OCI-LY1 (cell line): ENCODE data around the gene FBXO2.

ENCODE experiments used
- H2AFZ ChIP-seq: fragments of 200-600 bp; sonication (generic), shearing (Covaris generic); 2 replicates; pipeline ENCODE4 v1.6.0; 2014; ENCODE audit warnings: antibody characterized with exemption, mild to moderate bottlenecking, low read length
- H3F3A ChIP-seq: fragments of 200-600 bp; sonication (generic), shearing (Covaris generic); 2 replicates; pipeline ENCODE4 v1.6.0; 2014; ENCODE audit warnings: mild to moderate bottlenecking, antibody characterized with exemption, low read length, moderate library complexity; ENCODE audit not compliant: insufficient read depth
- H3K27ac ChIP-seq: fragments of 200-600 bp; sonication (generic); 2 replicates; pipeline ENCODE4 v1.5.1; 2014; ENCODE audit warnings: low read length, mixed run types, mild to moderate bottlenecking, low read depth; ENCODE audit not compliant: poor library complexity, severe bottlenecking
- H3K27me3 ChIP-seq: fragments of 200-600 bp; sonication (generic); 2 replicates; pipeline ENCODE4 v1.6.0; 2014; ENCODE audit warnings: antibody characterized with exemption, mild to moderate bottlenecking, low read length, moderate library complexity; ENCODE audit not compliant: insufficient read depth
- H3K36me3 ChIP-seq: fragments of 200-600 bp; sonication (generic); 2 replicates; pipeline ENCODE4 v1.6.1; 2014; ENCODE audit warnings: mild to moderate bottlenecking, antibody characterized with exemption, low read length, moderate library complexity, mixed read lengths; ENCODE audit not compliant: insufficient read depth
- H3K4me1 ChIP-seq: fragments of 200-600 bp; sonication (generic); 2 replicates; pipeline ENCODE4 v1.5.1; 2014; ENCODE audit warnings: mild to moderate bottlenecking, low read length, moderate library complexity; ENCODE audit not compliant: insufficient read depth, severe bottlenecking
- H3K4me2 ChIP-seq: fragments of 200-600 bp; sonication (generic), shearing (Covaris generic); 2 replicates; pipeline ENCODE4 v1.6.1; 2014; ENCODE audit warnings: low read length
- H3K4me3 ChIP-seq: fragments of 200-600 bp; sonication (generic); 2 replicates; pipeline ENCODE4 v1.5.1; 2014; ENCODE audit warnings: low read length, low read depth, mild to moderate bottlenecking, mixed read lengths; ENCODE audit not compliant: poor library complexity, severe bottlenecking
- H3K79me2 ChIP-seq: fragments of 200-600 bp; shearing (Covaris generic); 2 replicates; pipeline ENCODE4 v1.6.1; 2016; ENCODE audit warnings: mixed run types, low read length, mixed read lengths; ENCODE audit not compliant: insufficient read depth
- H3K9ac ChIP-seq: fragments of 200-600 bp; sonication (generic), shearing (Covaris generic); 2 replicates; pipeline ENCODE4 v1.6.1; 2014; ENCODE audit warnings: mild to moderate bottlenecking, low read length, mixed read lengths
- H3K9me2 ChIP-seq: fragments of 200-600 bp; sonication (generic), shearing (Covaris generic); 2 replicates; pipeline ENCODE4 v1.6.1; 2014; ENCODE audit warnings: low read depth, mild to moderate bottlenecking, low read length, mixed read lengths
- H3K9me3 ChIP-seq: fragments of 200-600 bp; shearing (Covaris generic); 2 replicates; pipeline ENCODE4 v1.6.1; 2014; ENCODE audit warnings: low read length, mixed read lengths
- H4K20me1 ChIP-seq: fragments of 200-600 bp; sonication (generic), shearing (Covaris generic); 2 replicates; pipeline ENCODE4 v1.6.0; 2016; ENCODE audit warnings: mild to moderate bottlenecking, low read length; ENCODE audit not compliant: insufficient read depth
- EZH2 ChIP-seq: fragments of 200-600 bp; sonication (generic), shearing (Covaris generic); IDR thresholded peaks from 2 replicates; pipeline ENCODE4 v1.8.0; 2017; ENCODE audit warnings: borderline replicate concordance, mixed run types, mild to moderate bottlenecking, antibody characterized with exemption, low read length, moderate library complexity, mixed read lengths
- TF ChIP-seq, protein P1 (sequence below): fragments of 200-600 bp; sonication (generic), shearing (Covaris generic); IDR thresholded peaks from 2 replicates; pipeline ENCODE4 v1.5.1; 2017; ENCODE audit warnings: mild to moderate bottlenecking, antibody characterized with exemption, low read length, moderate library complexity, mixed read lengths

Gene FBXO2

DNA sequence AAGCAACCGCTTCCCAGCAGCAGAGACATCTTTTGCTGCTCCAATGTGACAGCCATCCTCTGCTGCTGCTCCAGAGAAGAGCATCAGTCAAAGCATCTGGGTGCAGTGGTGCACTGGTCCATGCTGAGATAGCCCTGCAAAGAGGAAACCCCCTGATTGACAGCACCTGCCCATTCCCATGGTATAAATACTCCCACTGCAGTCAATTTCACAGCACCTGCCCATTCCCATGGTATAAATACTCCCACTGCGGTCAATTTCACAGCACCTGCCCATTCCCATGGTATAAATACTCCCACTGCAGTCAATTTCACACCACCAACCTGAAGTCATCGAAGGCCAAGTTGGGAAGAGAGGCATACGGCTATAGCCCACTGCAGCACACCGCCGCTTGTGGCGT lies 25.5 kb downstream of the FBXO2 start:
- no peak for TF ChIP-seq EZH2
- TF ChIP-seq, protein P1, sequence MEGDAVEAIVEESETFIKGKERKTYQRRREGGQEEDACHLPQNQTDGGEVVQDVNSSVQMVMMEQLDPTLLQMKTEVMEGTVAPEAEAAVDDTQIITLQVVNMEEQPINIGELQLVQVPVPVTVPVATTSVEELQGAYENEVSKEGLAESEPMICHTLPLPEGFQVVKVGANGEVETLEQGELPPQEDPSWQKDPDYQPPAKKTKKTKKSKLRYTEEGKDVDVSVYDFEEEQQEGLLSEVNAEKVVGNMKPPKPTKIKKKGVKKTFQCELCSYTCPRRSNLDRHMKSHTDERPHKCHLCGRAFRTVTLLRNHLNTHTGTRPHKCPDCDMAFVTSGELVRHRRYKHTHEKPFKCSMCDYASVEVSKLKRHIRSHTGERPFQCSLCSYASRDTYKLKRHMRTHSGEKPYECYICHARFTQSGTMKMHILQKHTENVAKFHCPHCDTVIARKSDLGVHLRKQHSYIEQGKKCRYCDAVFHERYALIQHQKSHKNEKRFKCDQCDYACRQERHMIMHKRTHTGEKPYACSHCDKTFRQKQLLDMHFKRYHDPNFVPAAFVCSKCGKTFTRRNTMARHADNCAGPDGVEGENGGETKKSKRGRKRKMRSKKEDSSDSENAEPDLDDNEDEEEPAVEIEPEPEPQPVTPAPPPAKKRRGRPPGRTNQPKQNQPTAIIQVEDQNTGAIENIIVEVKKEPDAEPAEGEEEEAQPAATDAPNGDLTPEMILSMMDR, result no peak
- Histone ChIP-seq H3K4me2 (no peak overlapping the region), H3K9me2 (no peaks in the 10 kb centered on the region), H3K9me3 (no peaks in the 10 kb centered on the region), H3K9ac (no peak overlapping the region), H3K27me3 (peaks cover 3% of the 10 kb centered on the region; the same call in 1 of the 2 replicates), H3K4me1 (no peaks in the 10 kb centered on the region), H3K36me3 (no peaks in the 10 kb centered on the region), H3K79me2 (no peaks in the 10 kb centered on the region), H3K27ac (no peak overlapping the region), H2AFZ (no peak overlapping the region), H3F3A (no peaks in the 10 kb centered on the region), H3K4me3 (no peak overlapping the region), H4K20me1 (no peaks in the 10 kb centered on the region)

DNA sequence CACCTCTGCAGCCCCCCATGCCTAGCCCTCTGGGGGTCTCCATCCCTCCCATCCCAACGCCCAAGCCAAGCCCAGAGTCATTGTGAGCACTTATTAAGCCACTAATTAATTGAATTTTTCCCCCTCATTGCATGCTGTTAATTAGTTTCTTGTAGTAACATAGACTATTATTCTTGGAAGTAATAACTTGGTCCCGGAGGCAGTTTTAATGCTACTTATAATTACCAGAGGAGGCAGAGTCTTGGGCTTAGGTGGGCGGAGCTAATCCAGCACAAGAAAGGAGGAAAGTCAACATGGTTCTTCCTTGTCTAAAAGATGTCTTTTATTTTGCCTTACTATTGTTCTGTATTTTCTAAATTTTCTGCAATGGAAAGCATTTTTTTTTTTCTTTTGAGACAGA lies 27.7 kb downstream of the FBXO2 start:
- no peak overlapping the region for H3K4me3 ChIP-seq
- H3K79me2 ChIP-seq, result no peaks in the 10 kb centered on the region
- H4K20me1 ChIP-seq, result no peaks in the 10 kb centered on the region
- H3F3A ChIP-seq, result no peaks in the 10 kb centered on the region
- H2AFZ ChIP-seq, result no peak overlapping the region
- no peaks in the 10 kb centered on the region for H3K36me3 ChIP-seq
- no peaks in the 10 kb centered on the region for H3K9me2 ChIP-seq
- no peak overlapping the region for H3K9ac ChIP-seq
- H3K4me2 ChIP-seq, result no peak overlapping the region
- H3K9me3 ChIP-seq, result no peaks in the 10 kb centered on the region
- no peak for TF ChIP-seq EZH2
- TF ChIP-seq, protein P1, result no peak
- H3K4me1 ChIP-seq, result no peaks in the 10 kb centered on the region
- H3K27me3 ChIP-seq, result peaks cover 3% of the 10 kb centered on the region; the same call in 1 of the 2 replicates
- no peak overlapping the region for H3K27ac ChIP-seq

DNA sequence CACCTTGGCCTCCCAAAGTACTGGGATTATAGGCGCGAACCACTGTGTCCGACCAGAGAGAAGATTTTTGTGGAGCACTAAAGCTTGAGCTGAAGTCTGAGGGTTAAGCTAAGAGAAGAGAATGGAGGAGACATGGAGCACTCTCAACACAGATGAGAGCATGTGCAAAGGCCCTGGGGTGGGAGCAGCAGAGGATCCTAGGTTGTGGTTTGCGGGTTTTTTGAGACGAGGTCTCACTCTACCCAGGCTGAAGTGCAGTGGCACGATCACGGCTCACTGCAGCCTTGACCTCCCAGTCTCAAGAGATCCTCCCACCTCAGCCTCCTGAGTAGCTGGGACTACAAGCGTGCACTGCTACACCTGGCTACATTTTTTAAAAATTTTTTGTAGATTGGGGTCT lies 30.5 kb downstream of the FBXO2 start:
- Histone ChIP-seq H2AFZ (no peak overlapping the region), H3K27me3 (peaks cover 6% of the 10 kb centered on the region; the same call in 1 of the 2 replicates), H3F3A (no peaks in the 10 kb centered on the region), H3K4me2 (no peak overlapping the region), H3K79me2 (no peaks in the 10 kb centered on the region), H3K9me3 (no peaks in the 10 kb centered on the region), H3K4me3 (no peak overlapping the region), H3K27ac (no peak overlapping the region), H3K36me3 (no peaks in the 10 kb centered on the region), H3K9ac (no peak overlapping the region), H3K4me1 (no peaks in the 10 kb centered on the region), H3K9me2 (no peaks in the 10 kb centered on the region), H4K20me1 (no peaks in the 10 kb centered on the region)
- TF ChIP-seq EZH2, result no peak
- TF ChIP-seq, protein P1, result no peak
